ENCODE results near the gene ANK3. TPM values are rescaled to one million over a fixed set of nuclear protein-coding genes. Genes with fewer than 3 reads are reported as not detected.

ANK3 gene
- total and polyA plus RNA-seq, 8 donors, result 3.6 to 115 (median 31.1) TPM

DNA sequence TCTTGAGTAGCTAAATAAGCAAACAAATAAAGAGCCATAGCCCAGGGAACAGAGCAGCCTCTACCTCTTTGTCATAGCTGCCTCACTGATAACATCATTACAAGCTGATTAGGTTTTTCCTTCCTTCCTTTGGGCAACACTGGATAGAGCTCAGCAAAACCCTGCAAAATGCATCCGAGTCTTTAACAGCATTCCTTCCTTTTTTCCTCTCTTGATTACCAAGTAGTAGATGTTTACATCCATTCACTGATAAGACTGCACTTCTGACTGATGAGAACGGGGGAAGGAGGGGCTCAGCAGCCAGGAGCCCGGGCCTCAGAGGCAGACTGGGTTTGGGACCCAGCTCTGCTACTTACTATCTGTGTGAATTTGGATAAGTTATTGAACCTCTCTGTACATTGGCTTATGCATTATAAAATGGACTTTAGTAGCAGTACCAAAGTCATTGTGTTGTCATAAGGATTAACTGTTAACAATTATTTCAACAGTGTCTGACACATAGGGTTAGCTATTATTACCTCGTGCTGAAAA lies 214.2 kb downstream of the ANK3 start:
- TF ChIP-seq, protein P1, sequence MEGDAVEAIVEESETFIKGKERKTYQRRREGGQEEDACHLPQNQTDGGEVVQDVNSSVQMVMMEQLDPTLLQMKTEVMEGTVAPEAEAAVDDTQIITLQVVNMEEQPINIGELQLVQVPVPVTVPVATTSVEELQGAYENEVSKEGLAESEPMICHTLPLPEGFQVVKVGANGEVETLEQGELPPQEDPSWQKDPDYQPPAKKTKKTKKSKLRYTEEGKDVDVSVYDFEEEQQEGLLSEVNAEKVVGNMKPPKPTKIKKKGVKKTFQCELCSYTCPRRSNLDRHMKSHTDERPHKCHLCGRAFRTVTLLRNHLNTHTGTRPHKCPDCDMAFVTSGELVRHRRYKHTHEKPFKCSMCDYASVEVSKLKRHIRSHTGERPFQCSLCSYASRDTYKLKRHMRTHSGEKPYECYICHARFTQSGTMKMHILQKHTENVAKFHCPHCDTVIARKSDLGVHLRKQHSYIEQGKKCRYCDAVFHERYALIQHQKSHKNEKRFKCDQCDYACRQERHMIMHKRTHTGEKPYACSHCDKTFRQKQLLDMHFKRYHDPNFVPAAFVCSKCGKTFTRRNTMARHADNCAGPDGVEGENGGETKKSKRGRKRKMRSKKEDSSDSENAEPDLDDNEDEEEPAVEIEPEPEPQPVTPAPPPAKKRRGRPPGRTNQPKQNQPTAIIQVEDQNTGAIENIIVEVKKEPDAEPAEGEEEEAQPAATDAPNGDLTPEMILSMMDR (IDR thresholded peaks at IDR 0.05), result no peak
- TF ChIP-seq POLR2A (IDR thresholded peaks at IDR 0.05) (no peak), POLR2AphosphoS5 (IDR thresholded peaks at IDR 0.05) (no peak), EP300 (IDR thresholded peaks at IDR 0.05) (no peak)
- 18 to 38% (median 29%) methylated on average over 4 of the region's 4 CpGs for WGBS, 5 donors
- peak overlapping the region in 1 of 5 donors; percentile 24 for H3K27ac ChIP-seq
- H3K4me1 ChIP-seq, result peaks cover 0 to 21% (median 9%) of the 10 kb centered on the region in 4 donors
- H3K4me3 ChIP-seq, result no peak overlapping the region
- no peaks in the 10 kb centered on the region for H3K9me3 ChIP-seq
- intact Hi-C loops (cut with DNase I; ENCODE audit: low total_unique reads), result no loop called here
- DNase-seq, result peak in 1 of 2 donors; percentile 34
- peaks cover 0 to 5% (median 0%) of the 10 kb centered on the region in 4 donors for H3K36me3 ChIP-seq
- H3K27me3 ChIP-seq, result no peaks in the 10 kb centered on the region

DNA sequence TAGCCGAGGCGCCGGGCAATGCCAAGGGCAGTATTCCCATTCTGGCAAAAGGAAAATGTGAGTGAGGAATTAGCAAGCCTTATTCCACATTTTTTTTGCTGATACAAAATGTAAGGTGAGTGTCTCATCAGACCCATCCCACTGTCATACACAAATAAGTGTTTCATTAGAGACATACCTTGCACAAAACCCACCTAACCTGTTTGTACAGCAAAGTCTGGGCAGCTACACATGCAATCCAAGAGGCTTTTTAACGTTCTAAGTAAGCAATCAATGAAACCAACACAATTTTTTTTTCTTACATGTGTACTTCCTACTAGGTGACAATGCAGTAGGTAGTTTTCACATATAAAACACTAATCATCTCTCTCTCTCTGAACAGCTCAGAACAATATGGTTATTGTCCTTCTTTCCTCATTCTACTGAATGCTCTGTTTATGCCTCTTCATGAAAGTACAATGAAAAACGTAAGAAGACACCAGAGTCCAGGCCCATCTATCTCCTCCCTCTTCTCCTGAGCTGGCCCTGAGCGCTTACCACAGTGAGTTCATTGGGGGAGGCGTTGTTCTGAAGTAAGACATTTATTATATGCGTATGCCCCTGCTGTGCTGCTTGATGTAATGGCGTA lies 217.2 kb downstream of the ANK3 start:
- Histone ChIP-seq H3K4me3 (no peak overlapping the region), H3K36me3 (no peaks in the 10 kb centered on the region), H3K27ac (no peak overlapping the region), H3K9me3 (no peaks in the 10 kb centered on the region), H3K4me1 (peaks cover 0 to 21% (median 9%) of the 10 kb centered on the region in 4 donors), H3K27me3 (no peaks in the 10 kb centered on the region)
- 85 to 88% (median 87%) methylated on average over 9 of the region's 9 CpGs for WGBS, 5 donors
- peak in 1 of 2 donors; percentile 29 for DNase-seq
- TF ChIP-seq POLR2A (IDR thresholded peaks at IDR 0.05) (no peak), EP300 (IDR thresholded peaks at IDR 0.05) (no peak), POLR2AphosphoS5 (IDR thresholded peaks at IDR 0.05) (no peak)
- TF ChIP-seq, protein P1 (IDR thresholded peaks at IDR 0.05), result no peak
- intact Hi-C loops (cut with DNase I; ENCODE audit: low total_unique reads), result no loop called here

DNA sequence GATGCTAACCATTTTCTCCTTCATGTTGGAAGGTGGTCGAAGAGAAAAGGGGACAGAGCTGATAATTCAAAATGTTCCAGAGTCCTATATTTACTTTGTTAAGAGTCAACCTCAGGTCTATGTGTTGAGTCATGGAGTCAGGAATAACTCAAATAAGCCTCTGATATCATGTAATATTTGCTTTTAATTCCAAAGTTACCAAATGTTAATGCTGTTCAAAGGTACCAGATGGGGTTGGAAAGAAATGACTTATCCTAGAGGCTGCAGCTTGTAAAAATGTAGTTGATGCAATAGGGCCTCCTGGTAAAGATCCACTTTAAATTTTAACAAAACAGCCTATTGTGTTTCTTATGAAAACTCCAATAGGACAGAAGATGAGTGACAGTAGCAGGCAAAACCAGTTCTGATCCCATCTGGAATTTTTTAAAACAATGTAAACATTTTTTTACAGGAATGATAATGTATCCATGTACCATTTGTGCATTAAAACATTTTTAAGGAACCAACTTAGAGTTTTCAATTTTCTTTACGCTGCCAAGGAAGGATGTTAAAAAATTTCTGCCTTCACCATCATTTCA lies 218.2 kb downstream of the ANK3 start:
- H3K27ac ChIP-seq, result no peak overlapping the region
- peaks cover 0 to 20% (median 9%) of the 10 kb centered on the region in 4 donors for H3K4me1 ChIP-seq
- DNase-seq, result peak in 1 of 2 donors; percentile 26
- intact Hi-C loops (cut with DNase I; ENCODE audit: low total_unique reads), result no loop called here
- no peaks in the 10 kb centered on the region for H3K27me3 ChIP-seq
- TF ChIP-seq EP300 (IDR thresholded peaks at IDR 0.05) (no peak), POLR2A (IDR thresholded peaks at IDR 0.05) (no peak), POLR2AphosphoS5 (IDR thresholded peaks at IDR 0.05) (no peak)
- TF ChIP-seq, protein P1 (IDR thresholded peaks at IDR 0.05), result no peak
- no peaks in the 10 kb centered on the region for H3K9me3 ChIP-seq
- no peaks in the 10 kb centered on the region for H3K36me3 ChIP-seq
- no peak overlapping the region for H3K4me3 ChIP-seq
- WGBS, 5 donors, result 61 to 80% (median 64%) methylated on average over 2 of the region's 2 CpGs

DNA sequence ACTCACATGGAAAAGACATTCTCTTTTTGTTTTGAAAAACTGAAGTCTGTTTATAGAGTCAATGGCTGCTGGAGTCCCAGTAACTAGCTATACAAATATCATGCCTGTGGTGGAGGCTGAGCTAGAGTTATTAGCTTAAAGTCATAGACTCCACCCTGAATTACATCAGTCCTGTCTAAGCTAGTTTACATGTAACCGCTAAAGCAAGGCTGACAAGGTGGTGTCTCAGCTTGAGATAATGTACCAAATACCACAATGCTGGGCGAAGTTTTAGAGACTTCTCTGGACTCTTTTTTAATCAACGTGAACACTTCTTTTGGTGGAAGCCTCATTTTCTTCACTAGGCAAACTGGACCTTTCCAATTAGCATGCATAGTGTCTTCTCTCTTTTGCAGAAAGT lies 219.4 kb downstream of the ANK3 start:
- no peak overlapping the region for H3K4me3 ChIP-seq
- H3K4me1 ChIP-seq, result peaks cover 0 to 13% (median 3%) of the 10 kb centered on the region in 4 donors
- H3K36me3 ChIP-seq, result no peaks in the 10 kb centered on the region
- 62 to 82% (median 77%) methylated on average over 3 of the region's 3 CpGs for WGBS, 5 donors
- intact Hi-C loops (cut with DNase I; ENCODE audit: low total_unique reads), result no loop called here
- TF ChIP-seq POLR2AphosphoS5 (IDR thresholded peaks at IDR 0.05) (no peak), POLR2A (IDR thresholded peaks at IDR 0.05) (no peak), EP300 (IDR thresholded peaks at IDR 0.05) (no peak)
- TF ChIP-seq, protein P1 (IDR thresholded peaks at IDR 0.05), result no peak
- DNase-seq, result peak in 1 of 2 donors; percentile 34
- no peaks in the 10 kb centered on the region for H3K27me3 ChIP-seq
- H3K27ac ChIP-seq, result no peak overlapping the region
- H3K9me3 ChIP-seq, result no peaks in the 10 kb centered on the region
